ENCODE measurements around the gene KIFAP3. TPM values are rescaled to one million over a fixed set of nuclear protein-coding genes. Genes with fewer than 3 reads are reported as not detected.

KIFAP3 gene
- polyA plus RNA-seq, 3 donors = 8.9 to 14.5 (median 10.9) TPM

- no peak overlapping the region for H3K27ac ChIP-seq (ENCODE audit: low read depth, low read length)
These were observed 173.9 kb downstream of the KIFAP3 start for GRCh38 chr1:169900571-169900970.

GRCh38 chr1:169899519-169900217, 174.8 kb downstream of the KIFAP3 start:
- WGBS, 3 donors = 49 to 72% (median 60%) methylated on average over 4 of the region's 4 CpGs
- H3K27ac ChIP-seq (ENCODE audit: low read depth, low read length) = no peak overlapping the region

DNA sequence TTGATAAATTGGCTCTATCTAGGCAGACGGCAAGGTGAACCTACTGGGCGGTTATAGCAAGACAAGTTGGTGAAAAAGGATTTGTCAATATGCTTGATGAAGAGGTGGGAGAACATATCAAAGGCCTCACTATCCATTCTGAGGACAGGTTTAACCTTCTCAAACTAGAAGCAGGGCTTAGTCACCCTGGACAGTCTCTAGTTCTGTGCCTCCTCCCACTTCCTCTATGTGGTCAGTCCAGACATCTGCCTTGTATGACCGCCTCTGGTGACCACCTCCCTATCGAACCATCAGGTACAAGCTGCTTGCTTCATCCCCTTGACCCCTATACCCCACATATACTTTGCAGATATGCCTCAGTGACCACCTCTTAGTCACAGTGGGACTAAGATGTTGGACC, 178.5 kb downstream of the KIFAP3 start:
- no peak overlapping the region for H3K27ac ChIP-seq (ENCODE audit: low read depth, low read length)

DNA sequence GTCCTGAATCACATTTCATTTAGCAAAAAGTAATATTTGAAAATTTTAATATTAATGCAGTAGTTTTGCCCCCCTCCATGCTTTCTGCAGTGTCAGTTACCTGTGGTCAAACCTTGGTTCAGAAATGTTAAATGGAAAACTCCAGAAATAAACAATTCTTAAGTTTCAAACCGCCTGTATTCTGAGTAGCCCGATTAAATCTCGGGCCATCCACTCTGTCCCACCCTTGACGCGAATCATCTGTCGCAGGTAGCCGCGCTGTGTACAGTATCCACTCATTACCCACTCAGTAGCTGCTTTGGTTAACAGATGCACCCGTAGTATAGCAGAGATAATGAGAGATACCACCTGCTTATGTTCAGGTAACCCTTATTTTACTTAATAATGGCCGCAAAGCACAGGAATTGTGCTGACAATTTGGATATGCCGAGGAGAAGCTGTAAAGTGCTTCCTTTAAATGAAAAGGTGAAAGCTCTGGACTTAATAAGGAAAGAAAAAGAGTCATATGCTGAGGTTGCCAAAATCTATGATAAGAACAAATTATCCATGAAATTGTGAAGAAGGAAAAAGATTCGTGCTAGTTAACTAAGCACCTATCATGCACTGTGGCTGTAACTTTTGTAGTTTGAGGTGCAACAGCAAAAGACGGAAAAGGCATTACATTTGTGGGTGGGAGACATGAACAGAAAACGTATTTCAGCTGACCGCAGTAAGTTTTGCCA, 179.9 kb downstream of the KIFAP3 start:
- no peak overlapping the region for H3K27ac ChIP-seq (ENCODE audit: low read depth, low read length)
- WGBS, 3 donors = 30 to 35% (median 35%) methylated on average over 15 of the region's 15 CpGs

More for the DNA sequence above, 178.5 kb downstream of the KIFAP3 start:
- WGBS, 3 donors = 87 to 91% (median 87%) methylated on average over 4 of the region's 4 CpGs

- 0% methylated on average over 32 to 52 of the region's 52 CpGs for WGBS, 3 donors
- peak within 1 kb of the TSS; percentile 96 for H3K27ac ChIP-seq (ENCODE audit: low read depth, low read length)
These were observed 180.7 kb downstream of the KIFAP3 start, which contains the start of gene SCYL3 for GRCh38 chr1:169893645-169894423. Gene SCYL3, minus strand, starts transcription at chr1:169893896. Its CDS starts 5,056 bp downstream, at chr1:169888840.

DNA sequence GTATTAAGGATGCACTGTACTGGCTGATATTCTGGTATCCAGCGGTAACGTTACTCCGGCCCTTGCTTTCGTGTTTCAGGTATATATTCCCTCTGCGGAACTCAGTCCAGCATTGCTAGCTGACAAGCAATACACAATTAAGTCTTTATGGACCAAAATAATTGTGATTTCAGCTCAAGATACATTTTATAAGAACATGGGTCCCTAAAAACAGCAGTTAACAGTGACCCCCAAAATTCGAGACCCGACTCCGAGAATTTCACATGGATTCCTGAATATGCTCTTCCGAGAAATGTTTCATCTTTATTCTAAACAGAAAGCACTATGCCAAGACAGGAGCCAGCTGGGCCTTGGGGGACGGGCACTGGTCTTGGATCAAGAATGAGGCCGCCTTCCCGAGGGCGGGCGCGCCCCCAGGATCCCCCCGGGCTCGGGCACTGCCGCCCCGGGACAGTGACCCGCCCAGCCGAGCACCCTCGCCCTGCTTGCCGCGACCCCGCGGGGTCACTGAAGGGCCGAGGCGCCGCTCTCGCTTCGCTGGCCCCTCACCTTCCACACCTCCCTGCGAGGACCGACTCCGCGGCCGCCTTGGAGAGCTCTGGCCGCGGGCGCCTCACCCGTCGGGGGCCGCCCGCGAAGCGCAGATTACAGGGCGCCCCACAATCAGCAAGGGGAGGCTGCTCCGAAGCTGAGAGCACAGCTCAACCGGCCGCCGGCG, 181.4 kb downstream of the KIFAP3 start:
- 0 to 1% (median 1%) methylated on average over 42 to 51 of the region's 51 CpGs for WGBS, 3 donors
- H3K27ac ChIP-seq (ENCODE audit: low read depth, low read length) = peak overlapping the region; percentile 96

- WGBS, 3 donors = 33 to 57% (median 49%) methylated on average over 8 of the region's 8 CpGs
- H3K27ac ChIP-seq (ENCODE audit: low read depth, low read length) = no peak overlapping the region
These were observed 182.1 kb downstream of the KIFAP3 start for GRCh38 chr1:169892176-169892926.

GRCh38 chr1:169891539-169891885, 183.0 kb downstream of the KIFAP3 start:
- H3K27ac ChIP-seq (ENCODE audit: low read depth, low read length) = no peak overlapping the region
- 32 to 68% (median 68%) methylated on average over 2 of the region's 2 CpGs for WGBS, 3 donors

GRCh38 chr1:169890761-169891538, 183.5 kb downstream of the KIFAP3 start:
- WGBS, 3 donors = 29 to 65% (median 47%) methylated on average over 5 of the region's 5 CpGs
- no peak overlapping the region for H3K27ac ChIP-seq (ENCODE audit: low read depth, low read length)

GRCh38 chr1:169889871-169890270, 184.6 kb downstream of the KIFAP3 start:
- no peak overlapping the region for H3K27ac ChIP-seq (ENCODE audit: low read depth, low read length)
- WGBS, 3 donors = 92 to 100% (median 93%) methylated on average over 2 of the region's 2 CpGs

GRCh38 chr1:169886931-169887330, 187.6 kb downstream of the KIFAP3 start:
- WGBS, 3 donors = 95 to 97% (median 96%) methylated on average over 2 of the region's 2 CpGs
- H3K27ac ChIP-seq (ENCODE audit: low read depth, low read length) = no peak overlapping the region

DNA sequence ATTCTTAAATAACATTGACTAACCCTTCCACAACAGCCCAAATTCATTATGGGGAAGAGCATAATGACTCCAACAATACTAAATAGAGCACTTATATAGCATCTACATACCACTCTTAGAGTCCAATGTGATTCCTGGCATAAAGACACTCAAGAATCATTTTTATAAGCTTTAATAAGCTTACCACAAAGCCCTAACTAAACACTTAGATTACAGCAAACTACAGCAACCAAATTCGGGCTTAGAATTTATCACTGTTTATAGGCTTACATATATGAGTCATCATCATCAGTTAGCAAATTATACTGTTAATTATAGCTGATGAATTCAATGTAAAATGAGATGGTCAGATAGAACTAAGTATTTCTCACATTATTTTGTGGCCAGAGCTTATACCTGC, 188.1 kb downstream of the KIFAP3 start:
- 91 to 96% (median 92%) methylated on average over 1 of the region's 1 CpG for WGBS, 3 donors
- H3K27ac ChIP-seq (ENCODE audit: low read depth, low read length) = no peak overlapping the region

DNA sequence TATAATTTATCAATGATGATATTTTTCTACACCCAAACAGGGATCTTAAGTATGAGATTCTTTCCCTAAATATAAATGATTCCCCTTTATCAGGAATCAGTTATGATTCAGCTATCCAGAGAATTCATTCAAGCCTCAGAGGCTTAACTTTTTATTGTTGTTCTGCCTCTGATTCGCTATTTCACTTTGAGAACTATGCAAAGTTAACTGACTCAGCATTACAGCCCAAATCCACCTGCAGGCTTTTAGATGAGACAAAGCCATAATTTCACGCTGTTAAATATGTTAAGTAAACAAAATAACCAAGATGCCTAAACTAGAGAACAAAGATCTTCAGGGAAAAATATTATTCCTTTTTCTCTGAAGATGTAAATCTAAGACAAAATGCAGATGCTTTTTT, 189.3 kb downstream of the KIFAP3 start:
- WGBS, 3 donors = 95 to 99% (median 97%) methylated on average over 2 of the region's 2 CpGs
- H3K27ac ChIP-seq (ENCODE audit: low read depth, low read length) = no peak overlapping the region

- no peak overlapping the region for H3K27ac ChIP-seq (ENCODE audit: low read depth, low read length)
These were observed 189.9 kb downstream of the KIFAP3 start for GRCh38 chr1:169884634-169885033.

GRCh38 chr1:169882039-169882511, 192.4 kb downstream of the KIFAP3 start:
- WGBS, 3 donors = 92 to 98% (median 98%) methylated on average over 19 to 20 of the region's 20 CpGs
- H3K27ac ChIP-seq (ENCODE audit: low read depth, low read length) = no peak overlapping the region

GRCh38 chr1:169879034-169879840, 195.3 kb downstream of the KIFAP3 start:
- WGBS, 3 donors = 82 to 88% (median 86%) methylated on average over 4 of the region's 4 CpGs
- H3K27ac ChIP-seq (ENCODE audit: low read depth, low read length) = no peak overlapping the region
